GM23338 (cell line): ENCODE results near the gene JAZF1. TPM values are rescaled to one million over a fixed set of nuclear protein-coding genes. Genes with fewer than 3 reads are reported as not detected.

Experiments used
- ATAC-seq: fragments of 200-7000 bp; cut with Tn5 transposase; 3 replicates; pipeline ENCODE4 v1.9.1; 2020
- DNase-seq: peaks from one replicate; pipeline ENCODE4 v3.0.0-alpha.2; 2015; ENCODE audit warnings: low spot score
- H2AFZ ChIP-seq: fragments of 200-600 bp; sonication (generic); 2 replicates; pipeline ENCODE4 v1.8.0; 2016; ENCODE audit warnings: antibody characterized with exemption, mild to moderate bottlenecking, moderate library complexity
- H3F3A ChIP-seq: fragments of 200-600 bp; sonication (generic); replicated peaks from 2 replicates; pipeline ENCODE4 v1.8.0; 2017; ENCODE audit warnings: antibody characterized with exemption, mixed run types, low read depth
- H3K27ac ChIP-seq: fragments of 200-600 bp; sonication (generic); 2 replicates; pipeline ENCODE4 v1.6.1; 2016; ENCODE audit warnings: low read depth
- H3K27me3 ChIP-seq: fragments of 200-600 bp; sonication (generic); 2 replicates; pipeline ENCODE4 v1.8.0; 2016; ENCODE audit warnings: mild to moderate bottlenecking, mixed run types, moderate library complexity; ENCODE audit not compliant: insufficient read depth
- H3K36me3 ChIP-seq: fragments of 200-600 bp; sonication (generic); 2 replicates; pipeline ENCODE4 v1.8.0; 2016; ENCODE audit warnings: mild to moderate bottlenecking; ENCODE audit not compliant: insufficient read depth
- H3K4me1 ChIP-seq: fragments of 200-600 bp; sonication (generic); 2 replicates; pipeline ENCODE4 v1.8.0; 2016; ENCODE audit warnings: mild to moderate bottlenecking, moderate library complexity; ENCODE audit not compliant: insufficient read depth
- H3K4me2 ChIP-seq: fragments of 200-600 bp; sonication (generic); 2 replicates; pipeline ENCODE4 v1.7.1; 2017; ENCODE audit warnings: mixed run types
- H3K4me3 ChIP-seq: fragments of 200-600 bp; sonication (generic); 2 replicates; pipeline ENCODE4 v1.6.1; 2016; ENCODE audit warnings: mixed run types
- H3K79me2 ChIP-seq: fragments of 200-600 bp; sonication (generic); replicated peaks from 2 replicates; pipeline ENCODE4 v1.8.0; 2017; ENCODE audit warnings: mild to moderate bottlenecking; ENCODE audit not compliant: insufficient read depth
- H3K9me2 ChIP-seq: fragments of 200-600 bp; sonication (generic); 2 replicates; pipeline ENCODE4 v1.8.0; 2017; ENCODE audit not compliant: insufficient read depth
- H4K20me1 ChIP-seq: fragments of 200-600 bp; sonication (generic); replicated peaks from 2 replicates; pipeline ENCODE4 v1.8.0; 2017; ENCODE audit warnings: mild to moderate bottlenecking; ENCODE audit not compliant: insufficient read depth
- H3K27ac Mint-ChIP-seq: 2 replicates; pipeline ENCODE4 v1.8.0; 2020; ENCODE audit warnings: inconsistent platforms, mild to moderate bottlenecking, moderate library complexity, mixed read lengths
- H3K27me3 Mint-ChIP-seq: 3 replicates; pipeline ENCODE4 v1.8.0; 2022; ENCODE audit warnings: low read depth, mild to moderate bottlenecking, moderate library complexity, mixed read lengths, inconsistent platforms; ENCODE audit not compliant: insufficient read depth, poor library complexity
- H3K36me3 Mint-ChIP-seq: 3 replicates; pipeline ENCODE4 v1.8.0; 2021; ENCODE audit warnings: low read depth, mild to moderate bottlenecking, inconsistent platforms, moderate library complexity, mixed read lengths
- H3K4me1 Mint-ChIP-seq: 3 replicates; pipeline ENCODE4 v1.8.0; 2020; ENCODE audit warnings: mild to moderate bottlenecking, inconsistent platforms, mixed read lengths
- H3K4me3 Mint-ChIP-seq: 3 replicates; pipeline ENCODE4 v1.8.0; 2021; ENCODE audit warnings: moderate library complexity, mild to moderate bottlenecking, inconsistent platforms, mixed read lengths
- H3K9me3 Mint-ChIP-seq: 3 replicates; pipeline ENCODE4 v1.8.0; 2020; ENCODE audit warnings: moderate library complexity, mild to moderate bottlenecking, inconsistent platforms, mixed read lengths
- CREB1 ChIP-seq: fragments of 250-450 bp; sonication (Bioruptor Pico); IDR thresholded peaks from 2 replicates; pipeline ENCODE4 v1.5.0; 2020; ENCODE audit warnings: low read depth, mild to moderate bottlenecking, moderate library complexity
- EZH2 ChIP-seq: fragments of 200-600 bp; sonication (generic); IDR thresholded peaks from one replicate; pipeline ENCODE4 v1.8.0; 2017; ENCODE audit warnings: antibody characterized with exemption, mild to moderate bottlenecking, low read depth; ENCODE audit not compliant: unreplicated experiment
- EZH2phosphoT487 ChIP-seq: fragments of 200-600 bp; sonication (generic); IDR thresholded peaks from one replicate; pipeline ENCODE4 v1.8.1; 2018; ENCODE audit warnings: antibody characterized with exemption; ENCODE audit not compliant: unreplicated experiment
- JUNB ChIP-seq: IDR thresholded peaks from one replicate; pipeline ENCODE4 v1.6.1; 2016; ENCODE audit warnings: antibody characterized with exemption; ENCODE audit not compliant: unreplicated experiment
- NANOG ChIP-seq: IDR thresholded peaks from 2 replicates; pipeline ENCODE4 v1.6.1; 2016; ENCODE audit warnings: antibody characterized with exemption, borderline replicate concordance
- POLR2AphosphoS5 ChIP-seq: IDR thresholded peaks from 2 replicates; pipeline ENCODE4 v1.6.1; 2016; ENCODE audit warnings: antibody characterized with exemption, low read depth
- STAT1 ChIP-seq: IDR thresholded peaks from one replicate; pipeline ENCODE4 v1.6.1; 2016; ENCODE audit warnings: antibody characterized with exemption; ENCODE audit not compliant: unreplicated experiment
- ZNF114 ChIP-seq: fragments of 250-450 bp; sonication (Bioruptor Pico); IDR thresholded peaks from 2 replicates; pipeline ENCODE4 v1.5.0; 2020; ENCODE audit warnings: mild to moderate bottlenecking, moderate library complexity
- ZNF331 ChIP-seq: fragments of 250-450 bp; sonication (Bioruptor Pico); IDR thresholded peaks from 2 replicates; pipeline ENCODE4 v1.5.0; 2020; ENCODE audit warnings: low read depth, mild to moderate bottlenecking, moderate library complexity
- polyA plus RNA-seq: library from polyadenylated mRNA; unstranded; fragments of >200 nt; fragmentation: Nextera tagmentation; extraction: Ambion mirVana; gene quantifications from 2 replicates; pipeline ENCODE4 v1.2.1, GENCODE V29; 2016
- total RNA-seq: library from RNA; depleted of rRNA; stranded (reverse); fragments of >200 nt; shearing (Covaris generic); gene quantifications from 2 replicates; pipeline ENCODE4 v1.2.3, GENCODE V29; 2014
- TF ChIP-seq, protein P1 (sequence below): IDR thresholded peaks from 2 replicates; pipeline ENCODE4 v1.6.1; 2016; ENCODE audit warnings: antibody characterized with exemption
- TF ChIP-seq, protein P2 (sequence below): IDR thresholded peaks from one replicate; pipeline ENCODE4 v1.6.1; 2018; ENCODE audit warnings: antibody characterized with exemption; ENCODE audit not compliant: unreplicated experiment

Gene JAZF1
- total and polyA plus RNA-seq, 2 experiments from 2014 or later: 12.2 to 22.2 TPM

DNA sequence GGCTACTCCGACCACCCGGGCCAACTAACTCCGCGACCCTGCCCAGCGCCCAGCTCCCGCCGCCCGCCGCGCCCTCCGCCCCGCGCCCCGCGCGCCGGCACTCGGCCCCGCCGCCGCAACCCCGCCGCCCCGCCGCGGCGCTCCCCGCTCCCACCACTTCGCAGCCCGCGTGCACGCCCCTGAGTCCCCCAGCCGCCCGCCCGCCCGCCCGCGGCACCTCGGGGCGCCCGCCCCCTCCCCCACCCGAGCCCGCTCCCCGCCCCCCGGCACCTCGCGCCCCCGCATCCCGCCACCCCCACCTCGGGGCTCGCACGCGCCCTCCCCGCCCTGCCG is 598 bp downstream of the JAZF1 start:
- peaks cover 3% of the 10 kb centered on the region; the same call in 1 of the 3 replicates for H3K36me3 Mint-ChIP-seq
- H3K27me3 Mint-ChIP-seq: peaks cover 13% of the 10 kb centered on the region
- H4K20me1 ChIP-seq: no peaks in the 10 kb centered on the region; the same call in 1 of the 2 replicates
- peaks cover 35% of the 10 kb centered on the region for H3K4me1 Mint-ChIP-seq
- peak overlapping the region; percentile 78 for H3K4me3 ChIP-seq
- peaks cover 55% of the 10 kb centered on the region for H3K4me1 ChIP-seq
- no peaks in the 10 kb centered on the region for H3K36me3 ChIP-seq
- no peak for TF ChIP-seq EZH2phosphoT487
- TF ChIP-seq JUNB: no peak
- TF ChIP-seq ZNF114: no peak
- no peak for TF ChIP-seq NANOG
- DNase-seq: no peak
- 0 out of 2 replicates have a peak, but pooled peaks cover 3% of the 10 kb centered on the region for H3K27me3 ChIP-seq
- no peak overlapping the region for H2AFZ ChIP-seq
- ATAC-seq: no peak; the same call in 2 of the 3 replicates
- no peak overlapping the region for H3K4me2 ChIP-seq
- H3K9me3 Mint-ChIP-seq: peaks cover 2% of the 10 kb centered on the region; the same call in 1 of the 3 replicates
- no peak overlapping the region for H3K4me3 Mint-ChIP-seq
- no peak overlapping the region for H3K27ac Mint-ChIP-seq
- H3K27ac ChIP-seq: no peak overlapping the region
- H3K79me2 ChIP-seq: peaks cover 43% of the 10 kb centered on the region
- no peaks in the 10 kb centered on the region for H3K9me2 ChIP-seq
- H3F3A ChIP-seq: peaks cover 5% of the 10 kb centered on the region; the same call in 1 of the 2 replicates

DNA sequence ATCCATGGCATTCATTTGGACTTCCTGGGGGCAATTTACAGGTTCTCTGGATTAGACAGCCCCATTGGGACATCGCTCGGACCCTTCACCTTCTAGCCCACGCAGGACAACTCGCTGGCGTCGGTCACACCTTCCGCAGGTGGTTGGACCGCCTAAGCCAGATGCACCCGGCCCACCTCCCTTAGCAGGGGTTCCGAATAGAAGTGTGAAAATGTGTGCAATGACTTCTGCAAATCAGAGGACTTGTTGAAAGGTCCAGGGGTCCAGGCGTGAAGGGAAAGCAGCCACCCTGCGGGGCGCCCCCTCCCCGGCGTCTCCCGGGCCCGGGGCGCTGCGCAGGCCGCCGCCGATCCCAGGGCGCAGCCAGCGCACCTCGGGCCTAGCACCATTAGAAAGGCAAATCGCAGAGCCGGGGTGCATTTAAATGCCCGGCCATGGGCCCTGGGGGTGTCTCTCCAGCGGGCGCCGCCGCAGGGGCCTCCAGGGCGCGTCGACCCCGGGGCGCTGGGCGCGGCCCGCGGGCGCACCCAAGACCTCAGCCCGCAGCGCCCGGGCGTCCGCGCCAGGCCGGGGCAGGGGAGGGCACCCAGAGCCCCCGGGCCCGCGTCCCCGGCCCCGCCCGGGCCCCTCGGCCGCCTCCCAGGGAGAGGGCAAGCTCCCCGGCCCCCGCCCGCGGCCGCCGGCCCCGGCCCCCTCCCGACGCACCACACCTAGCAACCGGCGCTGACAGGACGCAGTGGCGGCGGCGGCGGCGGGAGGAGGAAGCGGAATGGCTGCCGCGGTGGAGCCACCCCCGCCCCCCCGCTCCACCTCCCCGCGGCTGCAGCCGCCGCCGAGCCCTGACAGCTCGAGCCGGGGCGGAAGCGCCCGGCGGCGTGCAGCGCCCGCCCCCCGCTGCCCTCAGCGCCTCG is 1.2 kb downstream of the JAZF1 start:
- DNase-seq: peak; percentile 76
- H3K27me3 Mint-ChIP-seq: peaks cover 14% of the 10 kb centered on the region
- H3K79me2 ChIP-seq: peaks cover 49% of the 10 kb centered on the region
- H3K27ac Mint-ChIP-seq: no peak overlapping the region
- no peaks in the 10 kb centered on the region for H3K9me2 ChIP-seq
- peak overlapping the region; percentile 75 for H3K4me3 Mint-ChIP-seq
- ATAC-seq: peak; percentile 18
- peak overlapping the region; percentile 81 for H3K4me2 ChIP-seq
- no peaks in the 10 kb centered on the region for H3K36me3 ChIP-seq
- H3K9me3 Mint-ChIP-seq: peaks cover 2% of the 10 kb centered on the region; the same call in 1 of the 3 replicates
- peaks cover 3% of the 10 kb centered on the region; the same call in 1 of the 3 replicates for H3K36me3 Mint-ChIP-seq
- no peak overlapping the region for H2AFZ ChIP-seq
- peaks cover 55% of the 10 kb centered on the region for H3K4me1 ChIP-seq
- H3K4me3 ChIP-seq: peak overlapping the region; percentile 76
- H3F3A ChIP-seq: peaks cover 5% of the 10 kb centered on the region; the same call in 1 of the 2 replicates
- H3K27me3 ChIP-seq: 0 out of 2 replicates have a peak, but pooled peaks cover 3% of the 10 kb centered on the region
- H4K20me1 ChIP-seq: no peaks in the 10 kb centered on the region; the same call in 1 of the 2 replicates
- peaks cover 41% of the 10 kb centered on the region for H3K4me1 Mint-ChIP-seq
- H3K27ac ChIP-seq: no peak overlapping the region
- TF ChIP-seq NANOG (no peak), CREB1 (CRISPR knock-in tag) (no peak), STAT1 (no peak), EZH2 (no peak), ZNF114 (no peak), JUNB (no peak), POLR2AphosphoS5 (no peak), ZNF331 (CRISPR knock-in tag) (no peak)
- TF ChIP-seq, protein P1, sequence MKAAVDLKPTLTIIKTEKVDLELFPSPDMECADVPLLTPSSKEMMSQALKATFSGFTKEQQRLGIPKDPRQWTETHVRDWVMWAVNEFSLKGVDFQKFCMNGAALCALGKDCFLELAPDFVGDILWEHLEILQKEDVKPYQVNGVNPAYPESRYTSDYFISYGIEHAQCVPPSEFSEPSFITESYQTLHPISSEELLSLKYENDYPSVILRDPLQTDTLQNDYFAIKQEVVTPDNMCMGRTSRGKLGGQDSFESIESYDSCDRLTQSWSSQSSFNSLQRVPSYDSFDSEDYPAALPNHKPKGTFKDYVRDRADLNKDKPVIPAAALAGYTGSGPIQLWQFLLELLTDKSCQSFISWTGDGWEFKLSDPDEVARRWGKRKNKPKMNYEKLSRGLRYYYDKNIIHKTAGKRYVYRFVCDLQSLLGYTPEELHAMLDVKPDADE: no peak
- TF ChIP-seq, protein P2, sequence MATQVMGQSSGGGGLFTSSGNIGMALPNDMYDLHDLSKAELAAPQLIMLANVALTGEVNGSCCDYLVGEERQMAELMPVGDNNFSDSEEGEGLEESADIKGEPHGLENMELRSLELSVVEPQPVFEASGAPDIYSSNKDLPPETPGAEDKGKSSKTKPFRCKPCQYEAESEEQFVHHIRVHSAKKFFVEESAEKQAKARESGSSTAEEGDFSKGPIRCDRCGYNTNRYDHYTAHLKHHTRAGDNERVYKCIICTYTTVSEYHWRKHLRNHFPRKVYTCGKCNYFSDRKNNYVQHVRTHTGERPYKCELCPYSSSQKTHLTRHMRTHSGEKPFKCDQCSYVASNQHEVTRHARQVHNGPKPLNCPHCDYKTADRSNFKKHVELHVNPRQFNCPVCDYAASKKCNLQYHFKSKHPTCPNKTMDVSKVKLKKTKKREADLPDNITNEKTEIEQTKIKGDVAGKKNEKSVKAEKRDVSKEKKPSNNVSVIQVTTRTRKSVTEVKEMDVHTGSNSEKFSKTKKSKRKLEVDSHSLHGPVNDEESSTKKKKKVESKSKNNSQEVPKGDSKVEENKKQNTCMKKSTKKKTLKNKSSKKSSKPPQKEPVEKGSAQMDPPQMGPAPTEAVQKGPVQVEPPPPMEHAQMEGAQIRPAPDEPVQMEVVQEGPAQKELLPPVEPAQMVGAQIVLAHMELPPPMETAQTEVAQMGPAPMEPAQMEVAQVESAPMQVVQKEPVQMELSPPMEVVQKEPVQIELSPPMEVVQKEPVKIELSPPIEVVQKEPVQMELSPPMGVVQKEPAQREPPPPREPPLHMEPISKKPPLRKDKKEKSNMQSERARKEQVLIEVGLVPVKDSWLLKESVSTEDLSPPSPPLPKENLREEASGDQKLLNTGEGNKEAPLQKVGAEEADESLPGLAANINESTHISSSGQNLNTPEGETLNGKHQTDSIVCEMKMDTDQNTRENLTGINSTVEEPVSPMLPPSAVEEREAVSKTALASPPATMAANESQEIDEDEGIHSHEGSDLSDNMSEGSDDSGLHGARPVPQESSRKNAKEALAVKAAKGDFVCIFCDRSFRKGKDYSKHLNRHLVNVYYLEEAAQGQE: no peak
